IPS-18a (cell line): ENCODE data around the gene QRICH2.
A peak's percentile ranks its signal among the peaks of the same experiment; 100 is the strongest.

Experiments used
- H3K27ac ChIP-seq: one replicate; pipeline ENCODE4 v1.5.1; 2013; ENCODE audit warnings: low read length
- H3K27me3 ChIP-seq: one replicate; pipeline ENCODE4 v1.6.1; 2013; ENCODE audit warnings: mild to moderate bottlenecking, low read length; ENCODE audit not compliant: control insufficient read depth, insufficient read depth
- H3K36me3 ChIP-seq: one replicate; pipeline ENCODE4 v1.6.1; 2013; ENCODE audit warnings: low read depth, low read length; ENCODE audit not compliant: control insufficient read depth
- H3K4me1 ChIP-seq: one replicate; pipeline ENCODE4 v1.6.1; 2013; ENCODE audit warnings: low read depth, low read length; ENCODE audit not compliant: control insufficient read depth
- H3K4me3 ChIP-seq: one replicate; pipeline ENCODE4 v1.5.1; 2013; ENCODE audit warnings: low read length
- H3K9ac ChIP-seq: one replicate; pipeline ENCODE4 v1.6.1; 2013; ENCODE audit warnings: mild to moderate bottlenecking, low read length, moderate library complexity
- H3K9me3 ChIP-seq: one replicate; pipeline ENCODE4 v1.6.1; 2013; ENCODE audit warnings: low read depth, low read length; ENCODE audit not compliant: control insufficient read depth

QRICH2 gene, protein sequence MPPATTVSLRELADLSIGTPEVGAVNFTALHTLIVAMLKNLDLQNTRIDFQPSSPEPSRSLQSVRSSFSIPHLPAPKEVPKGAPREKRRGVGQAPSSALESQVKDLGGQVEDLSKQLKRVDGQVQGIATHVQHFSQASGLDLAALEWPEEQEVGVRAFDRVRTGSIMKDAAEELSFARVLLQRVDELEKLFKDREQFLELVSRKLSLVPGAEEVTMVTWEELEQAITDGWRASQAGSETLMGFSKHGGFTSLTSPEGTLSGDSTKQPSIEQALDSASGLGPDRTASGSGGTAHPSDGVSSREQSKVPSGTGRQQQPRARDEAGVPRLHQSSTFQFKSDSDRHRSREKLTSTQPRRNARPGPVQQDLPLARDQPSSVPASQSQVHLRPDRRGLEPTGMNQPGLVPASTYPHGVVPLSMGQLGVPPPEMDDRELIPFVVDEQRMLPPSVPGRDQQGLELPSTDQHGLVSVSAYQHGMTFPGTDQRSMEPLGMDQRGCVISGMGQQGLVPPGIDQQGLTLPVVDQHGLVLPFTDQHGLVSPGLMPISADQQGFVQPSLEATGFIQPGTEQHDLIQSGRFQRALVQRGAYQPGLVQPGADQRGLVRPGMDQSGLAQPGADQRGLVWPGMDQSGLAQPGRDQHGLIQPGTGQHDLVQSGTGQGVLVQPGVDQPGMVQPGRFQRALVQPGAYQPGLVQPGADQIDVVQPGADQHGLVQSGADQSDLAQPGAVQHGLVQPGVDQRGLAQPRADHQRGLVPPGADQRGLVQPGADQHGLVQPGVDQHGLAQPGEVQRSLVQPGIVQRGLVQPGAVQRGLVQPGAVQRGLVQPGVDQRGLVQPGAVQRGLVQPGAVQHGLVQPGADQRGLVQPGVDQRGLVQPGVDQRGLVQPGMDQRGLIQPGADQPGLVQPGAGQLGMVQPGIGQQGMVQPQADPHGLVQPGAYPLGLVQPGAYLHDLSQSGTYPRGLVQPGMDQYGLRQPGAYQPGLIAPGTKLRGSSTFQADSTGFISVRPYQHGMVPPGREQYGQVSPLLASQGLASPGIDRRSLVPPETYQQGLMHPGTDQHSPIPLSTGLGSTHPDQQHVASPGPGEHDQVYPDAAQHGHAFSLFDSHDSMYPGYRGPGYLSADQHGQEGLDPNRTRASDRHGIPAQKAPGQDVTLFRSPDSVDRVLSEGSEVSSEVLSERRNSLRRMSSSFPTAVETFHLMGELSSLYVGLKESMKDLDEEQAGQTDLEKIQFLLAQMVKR (N-terminal part only)

DNA sequence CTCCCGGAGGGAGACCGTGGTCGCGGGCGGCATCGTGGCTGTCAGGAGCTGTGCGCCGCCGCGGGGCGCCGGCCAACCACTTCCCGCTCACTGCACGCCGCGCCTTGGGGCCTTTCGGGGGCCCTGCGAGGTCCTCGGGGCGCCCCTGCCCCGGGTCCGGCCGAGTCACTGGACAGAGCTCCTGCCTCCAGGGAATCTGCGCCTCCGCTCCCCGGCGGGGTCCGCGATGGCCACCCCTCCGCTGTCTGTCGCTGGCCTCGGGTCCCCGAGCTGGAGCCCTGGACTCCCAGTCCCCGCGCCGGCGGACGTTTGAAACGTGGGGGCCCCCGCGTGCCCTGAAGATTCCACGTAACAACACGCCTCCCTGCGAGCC is at the start of gene QRICH2:
Gene QRICH2 (minus strand): TSS at position 311 of the 373 bp plus-strand sequence. CDS start 278 bp downstream, at position 33.
- no peaks in the 10 kb centered on the region for H3K9me3 ChIP-seq
- no peak within 1 kb of the TSS for H3K9ac ChIP-seq
- H3K27me3 ChIP-seq: no peaks in the 10 kb centered on the region
- no peaks in the 10 kb centered on the region for H3K4me1 ChIP-seq
- H3K36me3 ChIP-seq: peaks cover 10% of the 10 kb centered on the region
- no peak within 1 kb of the TSS for H3K4me3 ChIP-seq
- no peak within 1 kb of the TSS for H3K27ac ChIP-seq

DNA sequence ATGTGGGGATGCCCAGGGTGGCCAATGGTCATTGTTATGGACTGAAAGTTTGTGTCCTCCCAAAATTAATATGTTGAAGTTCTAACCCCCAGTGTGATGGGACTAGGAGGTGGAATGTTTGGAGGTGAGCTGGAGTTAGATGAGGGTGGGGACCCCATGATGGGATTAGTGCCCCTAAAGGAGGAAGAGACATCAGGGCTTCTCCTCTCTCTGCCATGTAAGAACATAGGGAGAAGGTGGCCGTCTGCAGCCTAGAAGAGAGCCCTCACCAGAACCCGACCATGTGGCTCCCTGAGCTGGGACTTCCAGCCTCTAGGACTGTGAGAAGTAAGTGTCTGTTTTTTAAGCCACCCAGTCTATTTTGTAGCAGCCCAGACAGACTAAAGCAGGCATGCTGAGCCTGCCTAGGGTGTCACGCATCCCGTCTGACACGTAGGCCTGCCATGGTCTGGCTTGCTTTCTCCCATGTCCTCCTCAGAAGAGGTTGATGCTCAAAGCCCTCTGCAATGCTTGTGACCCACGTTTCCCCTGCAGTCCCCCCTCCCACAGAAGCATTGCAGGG is 49.6 kb upstream of the QRICH2 start:
- Histone ChIP-seq H3K27me3 (no peaks in the 10 kb centered on the region), H3K9me3 (no peaks in the 10 kb centered on the region), H3K36me3 (no peaks in the 10 kb centered on the region), H3K9ac (no peak overlapping the region), H3K4me3 (no peak overlapping the region), H3K4me1 (peaks cover 3% of the 10 kb centered on the region), H3K27ac (no peak overlapping the region)

DNA sequence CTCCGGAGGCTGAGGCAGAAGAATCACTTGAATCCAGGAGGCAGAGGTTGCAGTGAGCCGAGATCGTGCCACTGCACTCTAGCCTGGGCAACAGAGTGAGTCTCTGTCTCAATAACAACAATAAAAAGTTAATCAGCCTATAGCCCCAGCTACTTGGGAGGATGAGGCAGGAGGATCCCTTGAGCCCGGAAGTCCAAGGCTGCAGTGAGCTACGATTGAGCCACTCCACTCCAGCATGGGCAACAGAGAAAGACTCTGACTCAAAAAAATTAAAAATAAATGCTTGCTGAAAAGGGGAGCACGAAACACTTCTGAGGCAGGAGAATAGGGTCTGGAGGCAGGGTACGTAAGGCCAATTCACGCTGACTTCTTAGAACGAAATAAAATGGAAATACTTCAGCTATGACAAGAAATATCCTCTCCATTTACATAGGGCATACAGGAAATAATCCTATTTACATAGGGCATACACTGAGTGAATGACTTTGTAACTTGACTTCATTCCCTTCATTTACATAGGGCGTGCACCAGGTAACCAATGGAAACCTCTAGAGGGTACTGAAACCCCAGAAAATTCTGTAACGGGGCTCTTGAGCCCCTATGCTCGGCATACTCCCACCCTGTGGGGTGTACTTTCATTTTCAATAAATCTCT is 48.9 kb upstream of the QRICH2 start:
- no peak overlapping the region for H3K9ac ChIP-seq
- H3K9me3 ChIP-seq: no peaks in the 10 kb centered on the region
- peaks cover 3% of the 10 kb centered on the region for H3K4me1 ChIP-seq
- no peak overlapping the region for H3K4me3 ChIP-seq
- no peaks in the 10 kb centered on the region for H3K27me3 ChIP-seq
- H3K36me3 ChIP-seq: no peaks in the 10 kb centered on the region
- H3K27ac ChIP-seq: no peak overlapping the region

DNA sequence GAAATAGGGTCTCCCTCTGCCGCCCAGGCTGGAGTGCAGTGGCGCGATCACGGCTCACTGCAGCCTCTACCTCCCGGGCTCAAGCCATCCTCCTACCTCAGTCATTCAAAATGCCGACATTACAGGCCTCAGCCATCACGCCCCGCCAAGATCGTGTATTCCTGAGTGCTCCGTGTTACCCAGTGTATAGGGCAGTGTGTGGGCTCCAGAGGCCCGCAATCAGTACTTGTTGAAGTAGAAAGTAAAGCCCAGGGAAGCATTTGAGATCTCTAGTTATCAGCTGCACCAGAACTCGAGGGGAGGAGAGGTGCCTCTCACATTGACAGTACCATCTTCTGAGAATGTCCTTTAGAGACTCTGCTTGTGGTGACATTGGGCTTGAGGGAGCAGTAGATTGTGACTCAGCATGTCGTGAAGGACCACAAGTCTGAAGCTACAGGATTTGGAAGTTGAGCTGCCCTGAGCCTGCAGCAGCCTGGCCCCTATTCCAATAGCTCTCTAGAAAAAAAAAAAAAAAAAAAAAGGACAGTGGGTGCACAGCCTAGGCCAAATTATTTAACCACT is 46.8 kb upstream of the QRICH2 start:
- Histone ChIP-seq H3K27ac (no peak overlapping the region), H3K4me1 (peaks cover 3% of the 10 kb centered on the region), H3K27me3 (no peaks in the 10 kb centered on the region), H3K9ac (no peak overlapping the region), H3K9me3 (no peaks in the 10 kb centered on the region), H3K36me3 (no peaks in the 10 kb centered on the region), H3K4me3 (peak overlapping the region; percentile 77)

DNA sequence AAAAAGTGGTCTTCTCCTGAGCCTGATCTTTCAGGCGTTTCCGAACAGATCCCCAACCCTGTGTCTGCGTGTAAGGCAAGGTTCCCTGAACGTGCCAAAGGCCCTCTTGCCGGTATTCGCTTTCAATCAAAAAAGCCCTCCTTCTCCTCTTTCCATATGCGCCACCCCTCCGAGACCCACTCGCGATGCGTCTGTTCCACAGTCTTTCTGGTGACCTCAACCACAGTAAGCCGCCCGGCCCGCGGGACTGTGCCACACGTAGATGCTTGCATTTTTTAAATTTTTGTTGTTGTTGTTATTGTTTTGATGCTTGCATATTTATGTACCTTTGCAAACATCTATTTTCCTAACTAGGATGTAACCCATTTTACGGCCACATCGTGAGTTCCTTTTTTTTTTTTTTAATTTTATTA is 46.2 kb upstream of the QRICH2 start:
- H3K9me3 ChIP-seq: no peaks in the 10 kb centered on the region
- no peaks in the 10 kb centered on the region for H3K36me3 ChIP-seq
- no peak overlapping the region for H3K27ac ChIP-seq
- no peaks in the 10 kb centered on the region for H3K27me3 ChIP-seq
- peaks cover 3% of the 10 kb centered on the region for H3K4me1 ChIP-seq
- H3K9ac ChIP-seq: peak overlapping the region; percentile 93
- H3K4me3 ChIP-seq: peak overlapping the region; percentile 77

DNA sequence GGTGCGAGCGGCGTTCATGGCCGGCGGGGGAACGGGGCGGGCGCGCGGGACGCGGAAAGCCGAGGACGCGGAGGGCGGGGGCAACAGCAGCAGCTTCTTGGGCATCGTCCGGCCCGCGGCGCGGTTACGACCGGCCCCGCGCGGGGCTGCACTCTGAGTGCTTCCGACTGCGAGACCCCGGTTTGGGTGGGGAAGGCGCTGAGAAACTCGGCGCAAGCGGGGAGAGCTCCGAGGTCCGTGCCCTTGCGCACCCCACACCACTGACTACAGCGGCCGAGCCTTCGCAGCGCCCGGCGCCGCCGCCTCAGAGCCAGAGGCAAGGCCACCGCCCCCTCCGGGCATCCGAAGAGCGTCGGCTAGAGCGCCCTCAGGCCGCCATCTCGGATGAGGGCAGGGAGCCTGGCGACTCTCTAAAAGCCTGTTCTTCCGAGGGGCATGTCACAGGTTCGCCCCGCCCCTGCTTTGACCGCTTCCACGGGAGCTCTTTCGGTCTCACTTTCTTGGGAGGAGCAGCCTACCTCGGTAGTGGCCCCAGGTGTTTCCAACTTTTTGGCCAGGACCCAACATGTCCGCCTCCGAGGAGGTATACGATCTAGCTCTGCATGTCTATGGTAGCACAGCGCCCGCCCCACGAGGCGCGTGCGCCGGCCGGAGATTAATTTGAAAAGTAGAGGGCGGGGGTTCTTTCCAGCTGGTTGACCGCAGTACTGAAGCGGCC is 45.7 kb upstream of the QRICH2 start, which contains the start of gene PRPSAP1:
Gene PRPSAP1 (minus strand): TSS at position 318 of the 718 bp plus-strand sequence. CDS start 213 bp downstream, at position 105.
- Histone ChIP-seq H3K36me3 (no peaks in the 10 kb centered on the region), H3K27ac (peak within 1 kb of the TSS; percentile 99), H3K9ac (peak within 1 kb of the TSS; percentile 93), H3K4me3 (peak within 1 kb of the TSS; percentile 77), H3K4me1 (peaks cover 3% of the 10 kb centered on the region), H3K9me3 (no peaks in the 10 kb centered on the region), H3K27me3 (no peaks in the 10 kb centered on the region)

DNA sequence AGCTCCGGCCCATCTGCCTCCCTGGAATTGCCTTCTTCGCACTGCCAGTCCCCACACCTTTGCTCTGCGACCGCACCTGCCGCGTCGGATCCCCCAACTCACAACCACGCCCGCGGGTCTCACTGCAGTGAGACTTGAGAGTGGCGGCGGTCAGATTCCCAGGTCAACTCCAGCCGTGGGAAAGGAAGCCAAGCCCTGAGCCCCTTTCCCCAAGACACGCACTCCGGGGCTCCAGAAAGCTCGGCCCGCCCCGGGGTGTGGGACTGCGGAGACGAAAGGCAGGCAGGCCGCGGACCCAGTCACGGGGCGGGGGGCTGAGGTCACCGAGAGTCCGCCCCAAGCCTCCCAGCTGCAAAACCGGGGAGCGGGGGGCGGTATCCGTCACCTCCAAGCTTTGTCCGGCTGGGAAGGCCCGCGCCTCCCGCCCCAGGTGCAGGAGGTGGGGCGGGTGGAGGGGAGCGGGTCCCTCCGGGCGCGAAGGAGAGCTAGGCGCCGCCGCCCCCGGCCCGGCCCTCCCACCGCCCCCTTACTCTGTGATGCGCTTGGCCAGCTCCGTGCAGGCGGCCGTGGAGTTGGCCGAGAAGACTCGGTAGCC is 45.0 kb upstream of the QRICH2 start:
- Histone ChIP-seq H3K27me3 (no peaks in the 10 kb centered on the region), H3K9ac (peak overlapping the region; percentile 93), H3K4me3 (peak overlapping the region; percentile 77), H3K4me1 (peaks cover 3% of the 10 kb centered on the region), H3K36me3 (no peaks in the 10 kb centered on the region), H3K27ac (no peak overlapping the region), H3K9me3 (no peaks in the 10 kb centered on the region)

DNA sequence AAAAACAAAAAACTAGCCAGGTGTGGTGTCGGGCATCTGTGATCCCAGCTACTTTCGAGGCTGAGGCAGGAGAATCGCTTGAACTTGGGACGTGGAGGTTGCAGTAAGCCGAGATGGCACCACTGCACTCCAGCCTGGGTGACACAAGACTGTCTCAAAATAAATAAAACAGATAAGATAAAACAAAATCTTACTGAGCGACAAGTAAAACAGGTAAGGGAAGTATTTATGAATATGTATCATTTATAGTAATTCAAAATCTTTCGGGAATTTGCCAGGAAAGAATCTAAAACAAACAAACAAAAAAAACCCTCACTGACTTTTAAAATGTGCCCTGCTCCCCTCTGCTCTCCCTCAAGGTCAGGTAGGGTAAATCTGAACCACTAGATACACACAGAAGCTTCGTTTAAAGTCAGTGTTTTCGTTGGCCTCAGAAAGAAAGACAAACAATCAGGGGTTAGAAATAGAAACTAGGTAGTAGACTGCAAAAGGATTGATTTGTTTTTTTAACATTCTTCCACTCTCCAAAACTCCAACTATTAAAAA is 43.5 kb upstream of the QRICH2 start:
- no peak overlapping the region for H3K27ac ChIP-seq
- no peak overlapping the region for H3K9ac ChIP-seq
- H3K27me3 ChIP-seq: no peaks in the 10 kb centered on the region
- no peaks in the 10 kb centered on the region for H3K9me3 ChIP-seq
- H3K36me3 ChIP-seq: peaks cover 1% of the 10 kb centered on the region
- no peak overlapping the region for H3K4me3 ChIP-seq
- H3K4me1 ChIP-seq: peaks cover 3% of the 10 kb centered on the region

DNA sequence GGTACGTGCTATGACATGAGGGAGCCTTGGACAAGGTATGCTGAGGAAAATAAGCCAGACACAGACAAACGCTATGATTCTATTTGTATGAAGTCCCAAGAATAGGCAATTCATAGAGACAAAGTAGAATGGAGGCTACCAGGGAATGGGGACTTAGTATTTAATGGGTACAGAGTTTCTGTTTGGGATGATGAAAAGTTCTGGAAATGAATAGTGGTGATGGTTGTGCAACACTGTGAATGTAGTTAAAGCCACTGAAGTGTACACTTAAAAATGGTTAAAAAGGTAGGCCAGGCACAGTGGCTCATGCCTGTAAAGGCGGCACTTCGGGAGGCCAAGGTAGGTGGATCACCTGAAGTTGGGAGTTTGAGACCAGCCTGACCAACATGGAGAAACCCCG is 42.4 kb upstream of the QRICH2 start:
- Histone ChIP-seq H3K36me3 (peaks cover 8% of the 10 kb centered on the region), H3K4me1 (peaks cover 3% of the 10 kb centered on the region), H3K4me3 (no peak overlapping the region), H3K27me3 (no peaks in the 10 kb centered on the region), H3K9me3 (no peaks in the 10 kb centered on the region), H3K9ac (no peak overlapping the region), H3K27ac (no peak overlapping the region)
